GM21528 (cell line): ENCODE results near the gene FBRS.
"Not testable (repeated sequence)": the region's sequence is repeated elsewhere in the genome, so short reads cannot be mapped to it uniquely, and the experiment has no call there.

Source experiments
- ATAC-seq: cut with Tn5 transposase; IDR thresholded peaks from one replicate; pipeline ENCODE4 v1.9.1; 2021; ENCODE audit warnings: mild to moderate bottlenecking, moderate library complexity; ENCODE audit not compliant: unreplicated experiment, low FRiP score

The FBRS gene

GRCh38 chr16:30663038-30663437 lies 4.8 kb downstream of the FBRS start:
- ATAC-seq = no peak

GRCh38 chr16:30663820-30664219 lies 5.6 kb downstream of the FBRS start:
- no peak for ATAC-seq

DNA sequence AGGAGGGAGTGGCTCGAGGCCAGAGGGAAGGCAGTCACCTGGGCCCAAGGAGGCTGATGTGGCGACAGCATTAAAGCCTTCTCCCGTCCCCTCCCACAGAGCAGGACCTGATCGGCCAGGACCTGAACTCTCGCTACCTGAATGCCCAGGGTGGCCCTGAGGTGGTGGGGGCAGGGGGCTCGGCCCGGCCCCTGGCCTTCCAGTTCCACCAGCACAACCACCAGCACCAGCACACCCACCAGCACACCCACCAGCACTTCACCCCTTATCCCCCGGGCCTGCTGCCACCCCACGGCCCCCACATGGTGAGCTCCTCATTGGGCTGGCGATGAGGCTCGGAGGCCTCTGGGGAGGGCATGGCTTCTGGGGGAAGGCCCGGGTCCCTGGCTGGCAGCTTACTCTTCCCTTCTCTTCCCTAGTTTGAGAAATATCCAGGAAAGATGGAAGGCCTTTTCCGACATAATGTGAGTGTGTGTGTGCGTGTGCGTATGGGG lies 6.4 kb downstream of the FBRS start:
- ATAC-seq = no peak

GRCh38 chr16:30665155-30665829 lies 7.1 kb downstream of the FBRS start:
- no peak for ATAC-seq

- no peak for ATAC-seq
Measured at GRCh38 chr16:30665830-30666190, 7.6 kb downstream of the FBRS start.

DNA sequence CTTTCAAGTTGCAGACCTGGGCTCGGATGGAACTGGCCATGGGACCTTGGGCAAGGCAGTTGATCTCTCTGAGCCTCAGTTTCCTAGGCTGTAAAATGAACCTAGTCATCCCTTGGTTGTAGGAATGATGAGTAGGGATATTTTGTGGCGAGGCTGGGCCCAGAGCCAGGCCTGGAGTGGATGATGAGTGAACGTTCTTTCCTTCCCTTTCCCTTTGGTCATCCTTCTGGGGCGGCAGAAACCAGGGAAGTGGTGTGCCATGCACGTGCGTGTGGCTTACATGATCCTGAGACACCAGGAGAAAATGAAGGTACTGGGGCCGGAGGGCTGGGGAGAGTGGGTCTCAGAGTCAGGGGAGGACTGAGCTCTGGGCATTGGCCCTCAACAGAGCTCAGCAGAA lies 8.4 kb downstream of the FBRS start:
- no peak for ATAC-seq

DNA sequence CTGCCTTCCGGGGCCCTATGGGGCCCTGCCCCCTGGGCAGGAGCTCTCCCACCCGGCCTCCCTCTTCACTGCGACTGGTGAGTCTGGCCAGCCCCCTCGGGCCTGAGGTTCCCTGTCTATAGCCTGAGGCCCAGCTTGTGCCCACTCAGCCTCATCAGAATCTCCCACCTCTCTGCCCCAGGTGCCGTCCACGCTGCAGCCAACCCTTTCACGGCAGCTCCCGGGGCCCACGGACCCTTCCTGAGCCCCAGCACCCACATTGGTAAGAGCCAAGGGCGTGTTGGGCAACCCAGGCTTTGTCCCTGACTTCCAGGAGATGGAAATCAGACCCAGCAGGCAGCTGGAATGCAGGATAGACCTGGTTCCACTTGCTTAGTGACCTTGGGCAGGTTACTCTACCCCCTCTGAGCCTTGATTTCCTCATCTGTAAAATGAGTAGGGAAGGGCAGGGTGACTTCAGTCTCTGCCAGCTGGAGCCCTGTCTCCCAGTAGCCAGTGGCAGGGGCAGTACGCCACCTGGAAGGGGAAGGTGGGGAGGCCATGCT lies 9.2 kb downstream of the FBRS start:
- ATAC-seq = no peak

- ATAC-seq = no peak
Measured at GRCh38 chr16:30668393-30668792, 10.2 kb downstream of the FBRS start.

- ATAC-seq = no peak
Measured at GRCh38 chr16:30669026-30669902, 11.0 kb downstream of the FBRS start.

GRCh38 chr16:30669903-30670824 lies 11.9 kb downstream of the FBRS start:
- ATAC-seq = no peak

- no peak for ATAC-seq
Measured at GRCh38 chr16:30675143-30675542, 16.9 kb downstream of the FBRS start.

- no peak for ATAC-seq
Measured at GRCh38 chr16:30677931-30678585, 19.8 kb downstream of the FBRS start.

GRCh38 chr16:30678586-30678970 lies 20.3 kb downstream of the FBRS start:
- ATAC-seq = no peak

GRCh38 chr16:30680326-30680725 lies 22.1 kb downstream of the FBRS start:
- no peak for ATAC-seq

DNA sequence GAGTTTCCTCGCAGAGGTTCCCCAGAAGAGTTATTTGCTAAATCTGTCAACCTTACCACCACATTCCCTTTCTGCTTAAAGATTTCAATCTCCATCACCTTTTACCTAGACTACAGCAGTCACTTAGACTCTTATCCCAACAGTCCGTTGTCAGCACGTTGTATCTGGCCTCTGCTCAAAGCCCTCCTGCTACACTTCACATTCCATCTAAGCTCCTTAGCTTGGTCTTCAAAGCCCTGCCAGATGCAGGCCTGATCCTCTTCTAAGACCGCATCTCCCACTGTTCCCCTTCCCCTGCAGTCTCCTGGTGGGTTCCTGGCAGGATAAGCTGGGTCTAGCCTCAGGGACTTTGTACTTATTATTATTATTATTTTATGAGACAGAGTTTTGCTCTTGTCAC lies 30.5 kb downstream of the FBRS start:
- no peak for ATAC-seq

GRCh38 chr16:30691907-30692306 lies 33.7 kb downstream of the FBRS start:
- ATAC-seq = no peak

GRCh38 chr16:30692396-30693064 lies 34.3 kb downstream of the FBRS start:
- no peak for ATAC-seq

DNA sequence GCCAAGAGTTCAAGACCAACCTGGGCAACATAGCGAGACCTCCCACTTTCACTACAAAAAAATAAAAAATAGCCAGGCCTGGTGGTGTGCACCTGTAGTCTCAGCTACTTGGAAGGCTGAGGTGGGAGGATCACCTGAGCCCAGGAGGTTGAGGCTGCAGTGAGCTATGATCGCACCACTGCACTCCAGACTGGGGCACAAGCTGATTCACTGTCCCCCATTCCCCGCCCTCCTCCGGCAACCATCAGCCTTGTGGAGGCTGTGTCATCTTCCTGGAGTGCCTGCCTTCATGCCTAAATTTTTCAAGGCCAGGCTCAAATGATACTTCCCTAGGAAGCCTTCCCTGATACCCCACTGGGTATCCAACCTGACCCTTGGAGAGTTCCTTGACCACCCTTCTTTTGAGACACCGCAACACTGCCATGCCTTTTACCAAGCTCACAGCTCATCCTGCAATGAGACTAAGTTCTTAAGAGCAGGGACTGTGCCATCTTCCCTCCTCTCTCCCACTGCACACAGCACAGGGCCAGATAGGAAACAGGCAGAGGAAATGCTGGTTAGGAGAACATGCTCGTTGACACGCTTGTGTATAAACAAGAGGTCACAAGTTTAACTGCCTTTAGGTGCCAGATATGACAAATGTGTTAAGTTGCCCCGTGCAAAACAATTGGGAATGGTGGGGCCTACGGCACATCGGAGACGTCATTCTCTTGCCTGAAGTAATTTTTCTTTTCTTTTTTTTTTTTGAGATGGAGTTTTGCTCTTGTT lies 36.9 kb downstream of the FBRS start:
- no peak for ATAC-seq

DNA sequence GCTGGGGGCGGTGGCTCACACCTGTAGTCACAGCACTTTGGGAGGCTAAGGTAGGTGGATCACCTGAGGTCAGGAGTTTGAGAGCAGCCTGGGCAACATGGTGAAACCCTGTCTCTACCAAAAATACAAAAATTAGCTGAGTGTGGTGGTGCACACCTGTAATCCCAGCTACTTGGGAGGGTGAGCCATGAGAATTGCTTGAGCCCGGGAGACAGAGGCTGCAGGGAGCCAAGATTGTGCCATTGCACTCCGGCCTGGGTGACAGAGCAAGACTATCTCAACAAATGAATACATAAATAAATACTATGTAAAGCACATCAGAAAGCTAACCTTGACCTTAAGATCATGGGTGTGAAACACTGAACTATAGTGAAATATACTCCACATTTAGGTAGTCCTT lies 38.4 kb downstream of the FBRS start:
- not testable (repeated sequence) for ATAC-seq
